MM.1S (cell line): Measurements from ENCODE around the gene BICDL2.

Experiments used
- DNase-seq: peaks from one replicate; pipeline ENCODE4 v3.0.0-alpha.2; 2015
- H2AFZ ChIP-seq: fragments of 300-600 bp; sonication (generic); 2 replicates; pipeline ENCODE4 v1.6.0; 2016; ENCODE audit warnings: antibody characterized with exemption, low read length
- H3F3A ChIP-seq: fragments of 300-600 bp; sonication (generic); 2 replicates; pipeline ENCODE4 v1.6.1; 2016; ENCODE audit warnings: mild to moderate bottlenecking, antibody characterized with exemption, low read length, moderate library complexity, mixed read lengths; ENCODE audit not compliant: insufficient read depth
- H3K27ac ChIP-seq: fragments of 300-600 bp; sonication (generic); 2 replicates; pipeline ENCODE4 v1.5.1; 2016; ENCODE audit warnings: mild to moderate bottlenecking, low read length
- H3K27me3 ChIP-seq: fragments of 300-600 bp; sonication (generic); replicated peaks from 2 replicates; pipeline ENCODE4 v1.6.0; 2016; ENCODE audit warnings: low read length; ENCODE audit not compliant: insufficient read depth
- H3K36me3 ChIP-seq: fragments of 300-600 bp; sonication (generic); replicated peaks from 2 replicates; pipeline ENCODE4 v1.6.1; 2016; ENCODE audit warnings: mild to moderate bottlenecking, low read length, mixed read lengths; ENCODE audit not compliant: insufficient read depth
- H3K4me1 ChIP-seq: fragments of 300-600 bp; sonication (generic); 2 replicates; pipeline ENCODE4 v1.6.1; 2016; ENCODE audit warnings: low read length, mixed read lengths
- H3K4me2 ChIP-seq: fragments of 300-600 bp; sonication (generic); 2 replicates; pipeline ENCODE4 v1.6.0; 2016; ENCODE audit warnings: low read depth, low read length
- H3K4me3 ChIP-seq: fragments of 300-600 bp; sonication (generic); 2 replicates; pipeline ENCODE4 v1.5.1; 2016; ENCODE audit warnings: low read length, mixed read lengths
- H3K79me2 ChIP-seq: fragments of 300-600 bp; sonication (generic); 2 replicates; pipeline ENCODE4 v1.6.1; 2016; ENCODE audit warnings: mixed run types, low read length, mixed read lengths
- H3K9ac ChIP-seq: fragments of 300-600 bp; sonication (generic); 2 replicates; pipeline ENCODE4 v1.6.1; 2016; ENCODE audit warnings: low read length, mixed read lengths
- H3K9me2 ChIP-seq: fragments of 300-600 bp; sonication (generic); replicated peaks from 2 replicates; pipeline ENCODE4 v1.6.1; 2016; ENCODE audit warnings: mild to moderate bottlenecking, low read length, mixed read lengths; ENCODE audit not compliant: insufficient read depth
- H3K9me3 ChIP-seq: fragments of 300-600 bp; sonication (generic); replicated peaks from 2 replicates; pipeline ENCODE4 v1.6.1; 2016; ENCODE audit warnings: mild to moderate bottlenecking, low read length, mixed read lengths; ENCODE audit not compliant: insufficient read depth
- H4K20me1 ChIP-seq: fragments of 300-600 bp; sonication (generic); 2 replicates; pipeline ENCODE4 v1.6.1; 2016; ENCODE audit warnings: mild to moderate bottlenecking, low read length, moderate library complexity, mixed read lengths; ENCODE audit not compliant: insufficient read depth
- EZH2 ChIP-seq: fragments of 300-600 bp; sonication (generic); optimal IDR thresholded peaks from 2 replicates; pipeline ENCODE3; 2017; ENCODE audit warnings: low read depth, mild to moderate bottlenecking, antibody characterized with exemption, low read length, mixed read lengths
- EZH2phosphoT487 ChIP-seq: fragments of 300-600 bp; sonication (generic); IDR thresholded peaks from 2 replicates; pipeline ENCODE4 v1.6.1; 2018; ENCODE audit warnings: antibody characterized with exemption, low read length
- TF ChIP-seq, protein P1 (sequence below): fragments of 300-600 bp; sonication (generic); IDR thresholded peaks from 2 replicates; pipeline ENCODE4 v1.5.1; 2016; ENCODE audit warnings: antibody characterized with exemption, low read length, mixed read lengths

The BICDL2 gene

DNA sequence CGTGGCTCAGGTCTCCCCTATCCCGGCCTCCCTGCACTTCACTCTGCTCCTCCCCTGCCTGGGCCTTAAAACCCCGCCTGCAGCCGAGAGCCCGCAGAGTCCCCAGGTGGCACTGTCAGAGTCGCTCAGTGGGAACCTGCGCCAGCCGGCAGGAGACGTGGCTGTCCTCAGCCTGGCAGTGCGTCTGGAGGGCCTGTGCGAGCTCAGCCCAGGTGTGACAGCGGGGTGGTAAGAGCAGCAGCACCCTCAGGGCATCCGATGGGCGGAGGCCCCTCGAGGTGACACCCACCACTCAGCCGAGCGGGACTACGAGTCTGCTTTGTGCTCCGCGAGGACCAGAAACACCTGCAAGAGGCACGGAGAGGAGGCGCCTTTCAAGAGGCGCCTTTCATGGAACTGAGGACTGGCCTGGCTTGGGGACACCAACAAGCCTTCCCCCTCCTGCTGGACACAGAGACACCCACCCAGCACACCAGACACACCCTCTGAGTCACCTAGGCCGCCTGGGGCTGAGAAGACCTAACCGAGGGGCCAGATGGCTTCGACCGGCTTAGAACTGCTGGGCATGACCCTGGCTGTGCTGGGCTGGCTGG lies 23.8 kb downstream of the BICDL2 start, which contains the start of gene CLDN9:
Gene CLDN9, plus strand, starts transcription at position 96 of the 593 bp plus-strand sequence. Its CDS starts 440 bp downstream, at position 536.
- H3F3A ChIP-seq, result no peaks in the 10 kb centered on the region
- DNase-seq, result peak; percentile 54
- no peak within 1 kb of the TSS for H3K4me3 ChIP-seq
- H3K9me2 ChIP-seq, result no peaks in the 10 kb centered on the region
- TF ChIP-seq, protein P1, sequence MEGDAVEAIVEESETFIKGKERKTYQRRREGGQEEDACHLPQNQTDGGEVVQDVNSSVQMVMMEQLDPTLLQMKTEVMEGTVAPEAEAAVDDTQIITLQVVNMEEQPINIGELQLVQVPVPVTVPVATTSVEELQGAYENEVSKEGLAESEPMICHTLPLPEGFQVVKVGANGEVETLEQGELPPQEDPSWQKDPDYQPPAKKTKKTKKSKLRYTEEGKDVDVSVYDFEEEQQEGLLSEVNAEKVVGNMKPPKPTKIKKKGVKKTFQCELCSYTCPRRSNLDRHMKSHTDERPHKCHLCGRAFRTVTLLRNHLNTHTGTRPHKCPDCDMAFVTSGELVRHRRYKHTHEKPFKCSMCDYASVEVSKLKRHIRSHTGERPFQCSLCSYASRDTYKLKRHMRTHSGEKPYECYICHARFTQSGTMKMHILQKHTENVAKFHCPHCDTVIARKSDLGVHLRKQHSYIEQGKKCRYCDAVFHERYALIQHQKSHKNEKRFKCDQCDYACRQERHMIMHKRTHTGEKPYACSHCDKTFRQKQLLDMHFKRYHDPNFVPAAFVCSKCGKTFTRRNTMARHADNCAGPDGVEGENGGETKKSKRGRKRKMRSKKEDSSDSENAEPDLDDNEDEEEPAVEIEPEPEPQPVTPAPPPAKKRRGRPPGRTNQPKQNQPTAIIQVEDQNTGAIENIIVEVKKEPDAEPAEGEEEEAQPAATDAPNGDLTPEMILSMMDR, result no peak
- TF ChIP-seq EZH2phosphoT487 (no peak), EZH2 (no peak)
- H3K79me2 ChIP-seq, result no peaks in the 10 kb centered on the region
- peaks cover 10% of the 10 kb centered on the region for H3K4me1 ChIP-seq
- no peaks in the 10 kb centered on the region for H3K36me3 ChIP-seq
- no peaks in the 10 kb centered on the region for H4K20me1 ChIP-seq
- no peak within 1 kb of the TSS for H3K9ac ChIP-seq
- H2AFZ ChIP-seq, result no peak within 1 kb of the TSS
- H3K27me3 ChIP-seq, result peaks cover 94% of the 10 kb centered on the region
- no peak within 1 kb of the TSS for H3K27ac ChIP-seq
- peak within 1 kb of the TSS; percentile 16; the same call in 1 of the 2 replicates for H3K4me2 ChIP-seq
- no peaks in the 10 kb centered on the region for H3K9me3 ChIP-seq

DNA sequence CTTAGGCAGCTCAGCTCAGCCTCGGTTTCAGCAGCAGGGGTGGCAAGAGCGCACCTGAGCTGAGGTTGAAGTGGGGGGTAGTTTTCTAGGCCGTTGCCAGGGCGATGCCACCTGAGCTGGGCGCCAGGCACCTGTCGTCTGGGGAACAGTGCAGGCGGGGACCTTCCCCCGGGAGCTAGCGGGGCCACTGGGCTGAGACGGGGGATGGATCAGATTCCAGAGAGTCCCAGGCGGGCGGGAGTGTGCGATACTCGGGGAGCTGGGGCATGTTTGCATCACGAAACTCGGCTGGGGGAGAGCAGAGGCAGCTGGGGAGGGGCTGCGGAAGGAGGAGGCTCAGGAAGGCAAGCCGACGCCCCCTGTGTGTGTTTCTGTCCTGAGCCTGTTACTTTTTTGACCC lies 24.5 kb downstream of the BICDL2 start:
- Histone ChIP-seq H3K27me3 (peaks cover 93% of the 10 kb centered on the region), H3K9ac (no peak overlapping the region), H3K4me3 (no peak overlapping the region), H3F3A (peaks cover under 1% of the 10 kb centered on the region; the same call in 1 of the 2 replicates), H3K36me3 (no peaks in the 10 kb centered on the region), H3K4me2 (peak overlapping the region; percentile 16; the same call in 1 of the 2 replicates), H3K27ac (no peak overlapping the region), H3K9me2 (no peaks in the 10 kb centered on the region), H3K9me3 (no peaks in the 10 kb centered on the region), H4K20me1 (no peaks in the 10 kb centered on the region), H2AFZ (no peak overlapping the region), H3K4me1 (peaks cover 17% of the 10 kb centered on the region), H3K79me2 (no peaks in the 10 kb centered on the region)
- TF ChIP-seq EZH2phosphoT487 (no peak), EZH2 (no peak)
- TF ChIP-seq, protein P1, result no peak
- DNase-seq, result no peak

DNA sequence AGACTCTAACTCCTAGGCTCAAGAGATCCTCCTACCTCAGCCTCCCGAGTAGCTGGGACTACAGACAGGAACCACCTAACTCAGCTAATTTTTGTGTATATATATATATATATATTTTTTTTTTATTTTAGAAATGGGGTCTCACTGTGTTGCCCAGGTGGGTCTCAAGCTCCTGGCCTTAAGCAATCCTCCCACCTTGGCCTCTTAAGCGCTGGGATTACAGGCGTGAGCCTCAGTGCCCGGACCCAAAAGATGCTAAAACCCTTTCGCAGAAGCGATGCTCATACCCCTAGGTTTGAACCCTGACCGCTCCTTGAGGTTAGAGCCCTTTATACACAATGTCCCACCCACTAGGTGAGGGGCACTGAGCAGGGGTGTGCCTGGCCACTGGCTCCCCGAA lies 26.2 kb downstream of the BICDL2 start:
- peaks cover 17% of the 10 kb centered on the region for H3K4me1 ChIP-seq

More for the DNA sequence above, 26.2 kb downstream of the BICDL2 start:
- DNase-seq, result no peak
- TF ChIP-seq EZH2 (no peak), EZH2phosphoT487 (no peak)
- TF ChIP-seq, protein P1, result no peak
- H3K36me3 ChIP-seq, result no peaks in the 10 kb centered on the region
- H3K9ac ChIP-seq, result no peak overlapping the region
- no peaks in the 10 kb centered on the region for H3K9me2 ChIP-seq
- H3K79me2 ChIP-seq, result no peaks in the 10 kb centered on the region
- peaks cover 3% of the 10 kb centered on the region; the same call in 1 of the 2 replicates for H3F3A ChIP-seq
- no peak overlapping the region for H3K4me2 ChIP-seq
- H4K20me1 ChIP-seq, result no peaks in the 10 kb centered on the region
- H3K27me3 ChIP-seq, result peaks cover 81% of the 10 kb centered on the region
- no peak overlapping the region for H3K4me3 ChIP-seq
- no peaks in the 10 kb centered on the region for H3K9me3 ChIP-seq
- H3K27ac ChIP-seq, result no peak overlapping the region
- H2AFZ ChIP-seq, result no peak overlapping the region
